Ovary (tissue), 3 donors: ENCODE measurements around the gene ISG20.

Experiments used
- CTCF ChIP-seq, 3 donors: fragments of 450-650 bp in 2 of 3; fragments of 200-600 bp in 1 of 3; IDR thresholded peaks; one replicate each; pipeline versions ENCODE4 v1.5.1 to v1.8.0; 2016 to 2022; ENCODE audit warnings: antibody characterized with exemption in 3 of 3, mild to moderate bottlenecking in 1 of 3
- EP300 ChIP-seq: sonication (generic); formaldehyde crosslinking; IDR thresholded peaks from one replicate; pipeline ENCODE4 v1.6.1; 2017; ENCODE audit warnings: antibody characterized with exemption
- POLR2A ChIP-seq: fragments of 450-650 bp; IDR thresholded peaks from one replicate; pipeline ENCODE4 v1.6.1; 2017; ENCODE audit warnings: antibody characterized with exemption, mild to moderate bottlenecking, moderate library complexity
- donor health status: DM: no; HTN: no; CAD: no.

- TF ChIP-seq EP300 (no peak), POLR2A (no peak), CTCF (IDR thresholded peaks at IDR 0.05) (no peak)
Measured at GRCh38 chr15:88607951-88608350, 30.9 kb upstream of the ISG20 start.
